Measurements from ENCODE around the gene FHL2. TPM values are rescaled to one million over a fixed set of nuclear protein-coding genes. Genes with fewer than 3 reads are reported as not detected.

The FHL2 gene
- total RNA-seq: 2.3 and 2.6 TPM in 2 replicates

- H3K9me3 Mint-ChIP-seq: no peaks in the 10 kb centered on the region
- intact Hi-C loops (cut with micrococcal nuclease): loop anchor here (1.0 to 5.0 kb wide), 5 partner anchors 30 to 349 kb away; partner anchors contain the start of genes C2orf49 and TGFBRAP1
- peak within 1 kb of the TSS; percentile 54 for H3K27ac Mint-ChIP-seq
- H3K27me3 Mint-ChIP-seq (ENCODE audit: insufficient read depth): peaks cover 36% of the 10 kb centered on the region
- H3K36me3 Mint-ChIP-seq (ENCODE audit: low read depth): no peaks in the 10 kb centered on the region
- DNase-seq (ENCODE audit: low spot score): peak; percentile 65
- H3K4me1 Mint-ChIP-seq (ENCODE audit: low read depth): peaks cover 4% of the 10 kb centered on the region
- peak within 1 kb of the TSS; percentile 82 for H3K4me3 Mint-ChIP-seq
Observed at GRCh38 chr2:105398336-105399206, at the start of gene FHL2. Gene FHL2, minus strand, starts transcription at chr2:105399051. Its CDS starts 12,535 bp downstream, at chr2:105386516.

- no peaks in the 10 kb centered on the region for H3K4me1 Mint-ChIP-seq (ENCODE audit: low read depth)
- no peak overlapping the region for H3K4me3 Mint-ChIP-seq
Observed at GRCh38 chr2:105447476-105447875, 48.6 kb upstream of the FHL2 start.

GRCh38 chr2:105446501-105446900, 47.6 kb upstream of the FHL2 start:
- no peaks in the 10 kb centered on the region for H3K9me3 Mint-ChIP-seq
- H3K4me1 Mint-ChIP-seq (ENCODE audit: low read depth): no peaks in the 10 kb centered on the region
- H3K36me3 Mint-ChIP-seq (ENCODE audit: low read depth): no peaks in the 10 kb centered on the region
- H3K27ac Mint-ChIP-seq: no peak overlapping the region
- H3K27me3 Mint-ChIP-seq (ENCODE audit: insufficient read depth): peaks cover 20% of the 10 kb centered on the region
- intact Hi-C loops (cut with micrococcal nuclease): no loop called here
- H3K4me3 Mint-ChIP-seq: no peak overlapping the region
- DNase-seq (ENCODE audit: low spot score): no peak

More at GRCh38 chr2:105447476-105447875, 48.6 kb upstream of the FHL2 start:
- no peaks in the 10 kb centered on the region for H3K36me3 Mint-ChIP-seq (ENCODE audit: low read depth)
- intact Hi-C loops (cut with micrococcal nuclease): no loop called here
- DNase-seq (ENCODE audit: low spot score): no peak
- no peaks in the 10 kb centered on the region for H3K9me3 Mint-ChIP-seq
- H3K27ac Mint-ChIP-seq: no peak overlapping the region
- peaks cover 20% of the 10 kb centered on the region for H3K27me3 Mint-ChIP-seq (ENCODE audit: insufficient read depth)

- Mint-ChIP-seq H3K4me1 (ENCODE audit: low read depth) (no peaks in the 10 kb centered on the region), H3K27me3 (ENCODE audit: insufficient read depth) (peaks cover 20% of the 10 kb centered on the region), H3K4me3 (no peak overlapping the region), H3K27ac (no peak overlapping the region), H3K9me3 (no peaks in the 10 kb centered on the region), H3K36me3 (ENCODE audit: low read depth) (no peaks in the 10 kb centered on the region)
- intact Hi-C loops (cut with micrococcal nuclease): no loop called here
- DNase-seq (ENCODE audit: low spot score): no peak
Observed at GRCh38 chr2:105445976-105446375, 47.1 kb upstream of the FHL2 start.

GRCh38 chr2:105445498-105445897, 46.6 kb upstream of the FHL2 start:
- intact Hi-C loops (cut with micrococcal nuclease): no loop called here
- H3K4me3 Mint-ChIP-seq: no peak overlapping the region
- no peak for DNase-seq (ENCODE audit: low spot score)
- H3K27me3 Mint-ChIP-seq (ENCODE audit: insufficient read depth): peaks cover 20% of the 10 kb centered on the region
- no peaks in the 10 kb centered on the region for H3K4me1 Mint-ChIP-seq (ENCODE audit: low read depth)
- H3K9me3 Mint-ChIP-seq: no peaks in the 10 kb centered on the region
- no peak overlapping the region for H3K27ac Mint-ChIP-seq
- no peaks in the 10 kb centered on the region for H3K36me3 Mint-ChIP-seq (ENCODE audit: low read depth)

GRCh38 chr2:105443617-105444598, 45.1 kb upstream of the FHL2 start:
- H3K27ac Mint-ChIP-seq: no peak overlapping the region
- H3K9me3 Mint-ChIP-seq: no peaks in the 10 kb centered on the region
- no peak overlapping the region for H3K4me3 Mint-ChIP-seq
- H3K36me3 Mint-ChIP-seq (ENCODE audit: low read depth): no peaks in the 10 kb centered on the region
- DNase-seq (ENCODE audit: low spot score): no peak
- H3K4me1 Mint-ChIP-seq (ENCODE audit: low read depth): no peaks in the 10 kb centered on the region
- H3K27me3 Mint-ChIP-seq (ENCODE audit: insufficient read depth): peaks cover 16% of the 10 kb centered on the region
- intact Hi-C loops (cut with micrococcal nuclease): no loop called here

GRCh38 chr2:105442721-105443120, 43.9 kb upstream of the FHL2 start:
- Mint-ChIP-seq H3K27me3 (ENCODE audit: insufficient read depth) (peaks cover 10% of the 10 kb centered on the region), H3K36me3 (ENCODE audit: low read depth) (no peaks in the 10 kb centered on the region), H3K4me3 (no peak overlapping the region), H3K4me1 (ENCODE audit: low read depth) (no peaks in the 10 kb centered on the region), H3K27ac (no peak overlapping the region), H3K9me3 (no peaks in the 10 kb centered on the region)
- intact Hi-C loops (cut with micrococcal nuclease): no loop called here
- DNase-seq (ENCODE audit: low spot score): no peak

GRCh38 chr2:105442056-105442455, 43.2 kb upstream of the FHL2 start:
- no peak overlapping the region for H3K27ac Mint-ChIP-seq
- H3K9me3 Mint-ChIP-seq: no peaks in the 10 kb centered on the region
- H3K36me3 Mint-ChIP-seq (ENCODE audit: low read depth): no peaks in the 10 kb centered on the region
- intact Hi-C loops (cut with micrococcal nuclease): no loop called here
- no peaks in the 10 kb centered on the region for H3K4me1 Mint-ChIP-seq (ENCODE audit: low read depth)
- peaks cover 4% of the 10 kb centered on the region for H3K27me3 Mint-ChIP-seq (ENCODE audit: insufficient read depth)
- no peak for DNase-seq (ENCODE audit: low spot score)
- H3K4me3 Mint-ChIP-seq: no peak overlapping the region

GRCh38 chr2:105439141-105439540, 40.3 kb upstream of the FHL2 start:
- H3K27me3 Mint-ChIP-seq (ENCODE audit: insufficient read depth): peaks cover 11% of the 10 kb centered on the region
- no peak for DNase-seq (ENCODE audit: low spot score)
- no peak overlapping the region for H3K27ac Mint-ChIP-seq
- H3K9me3 Mint-ChIP-seq: no peaks in the 10 kb centered on the region
- intact Hi-C loops (cut with micrococcal nuclease): no loop called here
- H3K4me1 Mint-ChIP-seq (ENCODE audit: low read depth): no peaks in the 10 kb centered on the region
- no peaks in the 10 kb centered on the region for H3K36me3 Mint-ChIP-seq (ENCODE audit: low read depth)
- no peak overlapping the region for H3K4me3 Mint-ChIP-seq

- Mint-ChIP-seq H3K27ac (no peak overlapping the region), H3K9me3 (no peaks in the 10 kb centered on the region), H3K36me3 (ENCODE audit: low read depth) (no peaks in the 10 kb centered on the region), H3K27me3 (ENCODE audit: insufficient read depth) (peaks cover 10% of the 10 kb centered on the region), H3K4me1 (ENCODE audit: low read depth) (no peaks in the 10 kb centered on the region), H3K4me3 (no peak overlapping the region)
- intact Hi-C loops (cut with micrococcal nuclease): no loop called here
- DNase-seq (ENCODE audit: low spot score): no peak
Observed at GRCh38 chr2:105438104-105438929, 39.5 kb upstream of the FHL2 start.

- DNase-seq (ENCODE audit: low spot score): no peak
- Mint-ChIP-seq H3K9me3 (no peaks in the 10 kb centered on the region), H3K4me1 (ENCODE audit: low read depth) (no peaks in the 10 kb centered on the region), H3K4me3 (no peak overlapping the region), H3K27me3 (ENCODE audit: insufficient read depth) (peaks cover 10% of the 10 kb centered on the region), H3K36me3 (ENCODE audit: low read depth) (no peaks in the 10 kb centered on the region), H3K27ac (no peak overlapping the region)
- intact Hi-C loops (cut with micrococcal nuclease): no loop called here
Observed at GRCh38 chr2:105437708-105438103, 38.9 kb upstream of the FHL2 start.

- DNase-seq (ENCODE audit: low spot score): no peak
- no peak overlapping the region for H3K4me3 Mint-ChIP-seq
- H3K27ac Mint-ChIP-seq: no peak overlapping the region
- H3K36me3 Mint-ChIP-seq (ENCODE audit: low read depth): no peaks in the 10 kb centered on the region
- H3K4me1 Mint-ChIP-seq (ENCODE audit: low read depth): no peaks in the 10 kb centered on the region
- H3K9me3 Mint-ChIP-seq: no peaks in the 10 kb centered on the region
- peaks cover 10% of the 10 kb centered on the region for H3K27me3 Mint-ChIP-seq (ENCODE audit: insufficient read depth)
- intact Hi-C loops (cut with micrococcal nuclease): no loop called here
Observed at GRCh38 chr2:105432749-105433148, 33.9 kb upstream of the FHL2 start.

Data from activated T-helper 1 cell treated with anti-CD3 and anti-CD28 coated beads, Interleukin-12 subunit alpha, Interleukin-12 subunit beta, Interleukin-2, Interleukin-4 antibody, amounts not matched to agents 30 ng/mL and 10 ng/mL and 1 ng/mL, durations not matched to agents 14 hours and 24 hours and 36 hours (primary cell).